IPS-18c (cell line): Measurements from ENCODE around the gene ZNF680.
"Not testable (repeated sequence)": the region's sequence is repeated elsewhere in the genome, so short reads cannot be mapped to it uniquely, and the experiment has no call there.

Experiments
- H3K4me3 ChIP-seq: 2 replicates; pipeline ENCODE4 v1.7.0; 2013; ENCODE audit warnings: low read depth, mild to moderate bottlenecking, low read length, moderate library complexity; ENCODE audit not compliant: insufficient read depth
- H3K9me3 ChIP-seq: one replicate; pipeline ENCODE4 v1.6.1; 2013; ENCODE audit warnings: mild to moderate bottlenecking, low read length, moderate library complexity; ENCODE audit not compliant: control insufficient read depth, insufficient read depth

Gene ZNF680

GRCh38 chr7:64562256-64562625, 630 bp downstream of the ZNF680 start:
- H3K9me3 ChIP-seq = peaks cover 2% of the 10 kb centered on the region
- H3K4me3 ChIP-seq = peak overlapping the region; percentile 87

GRCh38 chr7:64559206-64559605, 3.7 kb downstream of the ZNF680 start:
- Histone ChIP-seq H3K9me3 (peaks cover 2% of the 10 kb centered on the region), H3K4me3 (no peak overlapping the region)

GRCh38 chr7:64558781-64559180, 4.1 kb downstream of the ZNF680 start:
- Histone ChIP-seq H3K4me3 (no peak overlapping the region), H3K9me3 (peaks cover 2% of the 10 kb centered on the region)

GRCh38 chr7:64558323-64558705, 4.6 kb downstream of the ZNF680 start:
- Histone ChIP-seq H3K9me3 (peaks cover 4% of the 10 kb centered on the region), H3K4me3 (no peak overlapping the region)

GRCh38 chr7:64557601-64558322, 5.1 kb downstream of the ZNF680 start:
- H3K4me3 ChIP-seq = no peak overlapping the region
- H3K9me3 ChIP-seq = peaks cover 4% of the 10 kb centered on the region

GRCh38 chr7:64555046-64555445, 7.8 kb downstream of the ZNF680 start:
- Histone ChIP-seq H3K9me3 (peaks cover 4% of the 10 kb centered on the region), H3K4me3 (no peak overlapping the region)

GRCh38 chr7:64554188-64554587, 8.7 kb downstream of the ZNF680 start:
- H3K4me3 ChIP-seq, H3K9me3 ChIP-seq: not testable (repeated sequence)

GRCh38 chr7:64551375-64552142, 11.3 kb downstream of the ZNF680 start:
- no peak overlapping the region for H3K4me3 ChIP-seq
- peaks cover 2% of the 10 kb centered on the region for H3K9me3 ChIP-seq

GRCh38 chr7:64544010-64544409, 18.9 kb downstream of the ZNF680 start:
- no peak overlapping the region for H3K4me3 ChIP-seq
- no peaks in the 10 kb centered on the region for H3K9me3 ChIP-seq

GRCh38 chr7:64541438-64542359, 21.2 kb downstream of the ZNF680 start:
- no peaks in the 10 kb centered on the region for H3K9me3 ChIP-seq
- H3K4me3 ChIP-seq = no peak overlapping the region

GRCh38 chr7:64533756-64534155, 29.1 kb downstream of the ZNF680 start:
- H3K4me3 ChIP-seq = no peak overlapping the region
- H3K9me3 ChIP-seq = peaks cover 6% of the 10 kb centered on the region

- H3K9me3 ChIP-seq = peaks cover 10% of the 10 kb centered on the region
- no peak overlapping the region for H3K4me3 ChIP-seq
Measured at GRCh38 chr7:64528770-64529169, 34.1 kb downstream of the ZNF680 start.

GRCh38 chr7:64521409-64521984, 41.4 kb downstream of the ZNF680 start:
- no peaks in the 10 kb centered on the region for H3K9me3 ChIP-seq
- H3K4me3 ChIP-seq = no peak overlapping the region

- peaks cover 10% of the 10 kb centered on the region for H3K9me3 ChIP-seq
- no peak overlapping the region for H3K4me3 ChIP-seq
Measured at GRCh38 chr7:64516451-64516850, 46.4 kb downstream of the ZNF680 start.

GRCh38 chr7:64515781-64516180, 47.1 kb downstream of the ZNF680 start:
- Histone ChIP-seq H3K4me3 (no peak overlapping the region), H3K9me3 (peaks cover 12% of the 10 kb centered on the region)

- Histone ChIP-seq H3K9me3 (peaks cover 14% of the 10 kb centered on the region), H3K4me3 (no peak overlapping the region)
Measured at GRCh38 chr7:64515330-64515729, 47.5 kb downstream of the ZNF680 start.

GRCh38 chr7:64509583-64509982, 53.3 kb downstream of the ZNF680 start:
- Histone ChIP-seq H3K4me3 (no peak overlapping the region), H3K9me3 (peaks cover 14% of the 10 kb centered on the region)
